Activated naive CD4-positive, alpha-beta T cell treated with anti-CD3 and anti-CD28 coated beads for 36 hours (primary cell): ENCODE measurements around the gene ZFAND5. TPM values are rescaled to one million over a fixed set of nuclear protein-coding genes. Genes with fewer than 3 reads are reported as not detected.

Source experiments
- CTCF ChIA-PET: fragments of 350-600 bp; sonication (Branson Sonifier 250); formaldehyde crosslinking; loops from one replicate; lab custom pipeline; 2021; ENCODE audit warnings: antibody characterized with exemption; lab: Charles Lee
- DNase-seq: peaks from one replicate; pipeline ENCODE4 v3.0.0-alpha.2; 2020
- H3K27ac Mint-ChIP-seq: one replicate; pipeline ENCODE4 v1.8.0; 2021; ENCODE audit warnings: mild to moderate bottlenecking, mixed read lengths
- H3K27me3 Mint-ChIP-seq: one replicate; pipeline ENCODE4 v1.8.0; 2021; ENCODE audit warnings: low read depth, mixed read lengths
- H3K36me3 Mint-ChIP-seq: one replicate; pipeline ENCODE4 v1.8.0; 2021; ENCODE audit warnings: low read depth, mixed read lengths
- H3K4me1 Mint-ChIP-seq: one replicate; pipeline ENCODE4 v1.8.0; 2021; ENCODE audit warnings: low read depth, mixed read lengths
- H3K4me3 Mint-ChIP-seq: one replicate; pipeline ENCODE4 v1.8.0; 2021; ENCODE audit warnings: mild to moderate bottlenecking, moderate library complexity, mixed read lengths
- H3K9me3 Mint-ChIP-seq: one replicate; pipeline ENCODE4 v1.8.0; 2021; ENCODE audit warnings: mixed read lengths
- intact Hi-C: fragments of 100-400 bp; cut with micrococcal nuclease; formaldehyde crosslinking; loops from one replicate; pipeline ENCODE4 v1.15.1; 2023
- total RNA-seq, 2 experiments: library from RNA; stranded (reverse); gene quantifications; one replicate each; pipeline ENCODE4 v1.2.3, GENCODE V29; 2021

Gene ZFAND5
- 10 to 100 TPM; 71.9 to 73.2 TPM for total RNA-seq

- no peaks in the 10 kb centered on the region for H3K9me3 Mint-ChIP-seq
- peaks cover 25% of the 10 kb centered on the region for H3K36me3 Mint-ChIP-seq
- DNase-seq = peak; percentile 94
- peak within 1 kb of the TSS; percentile 95 for H3K27ac Mint-ChIP-seq
- H3K4me3 Mint-ChIP-seq = peak within 1 kb of the TSS; percentile 82
- H3K4me1 Mint-ChIP-seq = peaks cover 31% of the 10 kb centered on the region
- no peaks in the 10 kb centered on the region for H3K27me3 Mint-ChIP-seq
- intact Hi-C loops = loop anchor here (1.0 to 10.0 kb wide), 16 partner anchors 9 to 1952 kb away; partner anchors contain the start of genes ABHD17B, C9orf85 and CEMIP2
- CTCF ChIA-PET = interaction anchor here (0.8 to 1.1 kb wide), 3 partner anchors 8 to 224 kb away, joined by 3 to 6 read pairs (median 3); no protein-coding TSS in a partner anchor
Measured at GRCh38 chr9:72364679-72365524, at the start of gene ZFAND5. TSS of gene ZFAND5 (minus strand) at chr9:72365208. CDS start at chr9:72360778, 4,430 bp downstream.

- no peak for DNase-seq
- no peaks in the 10 kb centered on the region for H3K4me1 Mint-ChIP-seq
- no peak overlapping the region for H3K27ac Mint-ChIP-seq
- no peak overlapping the region for H3K4me3 Mint-ChIP-seq
- H3K36me3 Mint-ChIP-seq = no peaks in the 10 kb centered on the region
- no peaks in the 10 kb centered on the region for H3K9me3 Mint-ChIP-seq
- CTCF ChIA-PET = no interaction called here
- no peaks in the 10 kb centered on the region for H3K27me3 Mint-ChIP-seq
- intact Hi-C loops = no loop called here
Measured at GRCh38 chr9:72412483-72413040, 47.6 kb upstream of the ZFAND5 start.

GRCh38 chr9:72410214-72410613, 45.2 kb upstream of the ZFAND5 start:
- intact Hi-C loops = no loop called here
- no peaks in the 10 kb centered on the region for H3K9me3 Mint-ChIP-seq
- no peaks in the 10 kb centered on the region for H3K36me3 Mint-ChIP-seq
- no peak overlapping the region for H3K27ac Mint-ChIP-seq
- DNase-seq = no peak
- no peaks in the 10 kb centered on the region for H3K27me3 Mint-ChIP-seq
- H3K4me1 Mint-ChIP-seq = no peaks in the 10 kb centered on the region
- H3K4me3 Mint-ChIP-seq = no peak overlapping the region
- CTCF ChIA-PET = no interaction called here

GRCh38 chr9:72407114-72407513, 42.1 kb upstream of the ZFAND5 start:
- CTCF ChIA-PET = interaction anchor here (0.6 kb wide), 1 partner anchor 56 kb away, joined by 4 read pairs; no protein-coding TSS in a partner anchor
- no peak for DNase-seq
- Mint-ChIP-seq H3K27ac (no peak overlapping the region), H3K27me3 (no peaks in the 10 kb centered on the region), H3K4me1 (no peaks in the 10 kb centered on the region), H3K4me3 (no peak overlapping the region), H3K9me3 (no peaks in the 10 kb centered on the region), H3K36me3 (no peaks in the 10 kb centered on the region)
- intact Hi-C loops = no loop called here

GRCh38 chr9:72402744-72403143, 37.7 kb upstream of the ZFAND5 start:
- DNase-seq = no peak
- Mint-ChIP-seq H3K4me1 (no peaks in the 10 kb centered on the region), H3K27ac (no peak overlapping the region), H3K4me3 (no peak overlapping the region), H3K36me3 (no peaks in the 10 kb centered on the region), H3K27me3 (no peaks in the 10 kb centered on the region), H3K9me3 (no peaks in the 10 kb centered on the region)
- intact Hi-C loops = no loop called here
- CTCF ChIA-PET = no interaction called here

GRCh38 chr9:72401396-72401795, 36.4 kb upstream of the ZFAND5 start:
- no peaks in the 10 kb centered on the region for H3K9me3 Mint-ChIP-seq
- no peaks in the 10 kb centered on the region for H3K36me3 Mint-ChIP-seq
- DNase-seq = no peak
- intact Hi-C loops = no loop called here
- H3K27ac Mint-ChIP-seq = no peak overlapping the region
- no peak overlapping the region for H3K4me3 Mint-ChIP-seq
- H3K27me3 Mint-ChIP-seq = no peaks in the 10 kb centered on the region
- CTCF ChIA-PET = interaction anchor here (0.6 to 1.0 kb wide), 3 partner anchors 43 to 706 kb away, joined by 3 read pairs; no protein-coding TSS in a partner anchor
- H3K4me1 Mint-ChIP-seq = no peaks in the 10 kb centered on the region

GRCh38 chr9:72400866-72401265, 35.9 kb upstream of the ZFAND5 start:
- intact Hi-C loops = no loop called here
- DNase-seq = no peak
- CTCF ChIA-PET = interaction anchor here (0.6 to 1.0 kb wide), 3 partner anchors 43 to 191 kb away, joined by 3 to 5 read pairs (median 3); no protein-coding TSS in a partner anchor
- Mint-ChIP-seq H3K4me3 (no peak overlapping the region), H3K36me3 (no peaks in the 10 kb centered on the region), H3K9me3 (no peaks in the 10 kb centered on the region), H3K27ac (no peak overlapping the region), H3K4me1 (no peaks in the 10 kb centered on the region), H3K27me3 (no peaks in the 10 kb centered on the region)

- no peak overlapping the region for H3K27ac Mint-ChIP-seq
- H3K4me1 Mint-ChIP-seq = no peaks in the 10 kb centered on the region
- intact Hi-C loops = no loop called here
- no peaks in the 10 kb centered on the region for H3K9me3 Mint-ChIP-seq
- H3K4me3 Mint-ChIP-seq = no peak overlapping the region
- DNase-seq = no peak
- no peaks in the 10 kb centered on the region for H3K27me3 Mint-ChIP-seq
- no peaks in the 10 kb centered on the region for H3K36me3 Mint-ChIP-seq
- CTCF ChIA-PET = no interaction called here
Measured at GRCh38 chr9:72399391-72399790, 34.4 kb upstream of the ZFAND5 start.

- intact Hi-C loops = no loop called here
- DNase-seq = no peak
- CTCF ChIA-PET = no interaction called here
- no peaks in the 10 kb centered on the region for H3K27me3 Mint-ChIP-seq
- H3K9me3 Mint-ChIP-seq = no peaks in the 10 kb centered on the region
- no peak overlapping the region for H3K27ac Mint-ChIP-seq
- no peaks in the 10 kb centered on the region for H3K36me3 Mint-ChIP-seq
- no peaks in the 10 kb centered on the region for H3K4me1 Mint-ChIP-seq
- H3K4me3 Mint-ChIP-seq = no peak overlapping the region
Measured at GRCh38 chr9:72396247-72397091, 31.5 kb upstream of the ZFAND5 start.

- no peak overlapping the region for H3K27ac Mint-ChIP-seq
- no peaks in the 10 kb centered on the region for H3K4me1 Mint-ChIP-seq
- intact Hi-C loops = no loop called here
- H3K27me3 Mint-ChIP-seq = no peaks in the 10 kb centered on the region
- CTCF ChIA-PET = no interaction called here
- H3K9me3 Mint-ChIP-seq = no peaks in the 10 kb centered on the region
- no peaks in the 10 kb centered on the region for H3K36me3 Mint-ChIP-seq
- DNase-seq = no peak
- H3K4me3 Mint-ChIP-seq = no peak overlapping the region
Measured at GRCh38 chr9:72394066-72394465, 29.1 kb upstream of the ZFAND5 start.

GRCh38 chr9:72390907-72391306, 25.9 kb upstream of the ZFAND5 start:
- CTCF ChIA-PET = interaction anchor here (1.7 kb wide), 1 partner anchor 19 kb away, joined by 3 read pairs; no protein-coding TSS in a partner anchor
- peaks cover 6% of the 10 kb centered on the region for H3K4me1 Mint-ChIP-seq
- no peaks in the 10 kb centered on the region for H3K9me3 Mint-ChIP-seq
- no peak overlapping the region for H3K4me3 Mint-ChIP-seq
- H3K27ac Mint-ChIP-seq = no peak overlapping the region
- no peaks in the 10 kb centered on the region for H3K27me3 Mint-ChIP-seq
- H3K36me3 Mint-ChIP-seq = no peaks in the 10 kb centered on the region
- intact Hi-C loops = no loop called here
- DNase-seq = no peak

GRCh38 chr9:72386186-72386585, 21.2 kb upstream of the ZFAND5 start:
- no peak overlapping the region for H3K27ac Mint-ChIP-seq
- intact Hi-C loops = no loop called here
- CTCF ChIA-PET = no interaction called here
- H3K36me3 Mint-ChIP-seq = no peaks in the 10 kb centered on the region
- no peaks in the 10 kb centered on the region for H3K27me3 Mint-ChIP-seq
- no peak overlapping the region for H3K4me3 Mint-ChIP-seq
- DNase-seq = no peak
- H3K9me3 Mint-ChIP-seq = no peaks in the 10 kb centered on the region
- H3K4me1 Mint-ChIP-seq = peaks cover 6% of the 10 kb centered on the region
